Activated effector memory CD4-positive, alpha-beta T cell treated with anti-CD3 and anti-CD28 coated beads, Interleukin-2, amount 50 U/mL, for 16 hours (primary cell): ENCODE data around the gene RFX7.
"Not testable (repeated sequence)": the region's sequence is repeated elsewhere in the genome, so short reads cannot be mapped to it uniquely, and the experiment has no call there.

Experiments
- DNase-seq: peaks from one replicate; pipeline ENCODE4 v3.0.0-alpha.2; 2020

Gene RFX7

DNA sequence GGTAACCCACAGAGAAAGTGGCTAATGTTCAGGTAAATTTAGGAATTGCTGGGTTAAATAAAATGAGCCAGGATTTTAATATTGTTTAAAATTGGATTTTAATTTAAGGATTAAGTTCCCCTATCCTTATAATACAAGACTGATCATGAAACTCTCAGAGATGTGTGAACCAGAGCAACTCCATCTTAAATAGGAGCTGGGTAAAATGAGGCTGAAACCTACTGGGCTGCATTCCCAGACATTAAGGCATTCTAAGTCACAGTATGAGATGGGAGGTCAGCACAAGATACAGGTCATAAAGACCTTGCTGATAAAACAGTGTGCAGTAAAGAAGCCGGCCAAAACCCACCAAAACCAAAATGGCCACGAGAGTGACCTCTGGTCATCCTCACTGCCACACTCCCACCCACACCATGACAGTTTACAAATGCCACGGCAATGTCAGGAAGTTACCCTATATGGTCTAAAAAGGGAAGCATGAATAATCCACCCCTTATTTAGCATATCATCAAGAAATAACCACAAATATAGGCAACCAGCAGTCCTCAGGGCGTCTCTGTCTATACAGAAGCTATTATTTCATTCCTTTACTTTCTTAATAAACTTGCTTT is 40.3 kb downstream of the RFX7 start:
- DNase-seq, result not testable (repeated sequence)

DNA sequence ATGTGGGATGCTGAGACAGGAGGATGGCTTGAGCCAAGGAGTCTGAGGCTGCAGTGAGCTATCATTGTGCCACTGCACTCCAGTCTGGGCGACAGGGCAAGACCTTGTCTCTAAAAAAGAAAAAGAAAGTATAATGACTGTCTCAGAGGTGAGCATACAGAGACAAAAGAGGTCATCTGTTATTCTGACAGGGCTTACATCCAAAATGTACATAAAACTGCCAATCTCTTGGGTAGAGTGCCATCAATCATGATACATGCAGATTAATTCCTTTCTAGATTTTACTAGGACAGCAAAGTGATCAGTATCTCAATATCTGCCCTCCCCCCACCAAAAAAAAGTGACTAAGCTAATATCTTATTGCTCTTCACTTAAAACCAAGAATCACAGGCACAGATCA is 41.0 kb downstream of the RFX7 start:
- no peak for DNase-seq

DNA sequence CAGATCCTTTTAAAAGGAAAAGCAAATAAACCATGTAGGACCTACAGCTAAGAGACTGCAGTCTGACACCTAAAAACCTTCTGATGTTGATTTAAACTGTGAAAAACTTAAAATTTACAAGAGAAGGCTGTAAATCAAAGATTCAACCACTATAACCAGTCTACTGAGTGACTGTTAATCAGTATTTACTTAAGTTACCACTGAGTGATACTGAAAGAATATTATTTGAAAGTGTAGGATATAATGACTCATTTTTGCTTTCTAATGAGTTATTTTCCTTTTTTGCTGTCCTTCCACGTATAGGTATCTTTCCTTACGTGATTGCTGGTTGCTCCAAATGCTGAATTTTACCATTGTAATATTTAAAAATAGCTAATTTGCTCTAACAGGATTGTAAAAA is 44.6 kb downstream of the RFX7 start:
- no peak for DNase-seq

DNA sequence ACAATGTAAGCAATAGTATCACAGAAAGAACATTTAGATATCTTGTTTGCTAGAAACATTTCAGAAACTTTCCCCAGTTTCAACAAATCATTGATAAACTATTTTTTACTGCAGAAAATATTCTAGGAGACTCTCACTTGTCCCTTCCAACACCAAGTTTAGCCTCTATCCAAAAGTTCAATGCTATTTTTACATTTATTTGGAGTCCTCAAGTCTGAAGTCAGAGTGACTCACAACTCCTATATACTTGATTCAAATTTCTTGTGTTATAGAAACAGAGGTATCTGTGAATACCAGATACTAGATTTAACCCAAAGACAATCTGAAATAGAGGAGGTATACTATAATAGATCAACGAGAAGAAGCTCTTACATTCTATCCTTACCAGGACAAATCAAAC is 49.6 kb downstream of the RFX7 start:
- DNase-seq, result no peak

DNA sequence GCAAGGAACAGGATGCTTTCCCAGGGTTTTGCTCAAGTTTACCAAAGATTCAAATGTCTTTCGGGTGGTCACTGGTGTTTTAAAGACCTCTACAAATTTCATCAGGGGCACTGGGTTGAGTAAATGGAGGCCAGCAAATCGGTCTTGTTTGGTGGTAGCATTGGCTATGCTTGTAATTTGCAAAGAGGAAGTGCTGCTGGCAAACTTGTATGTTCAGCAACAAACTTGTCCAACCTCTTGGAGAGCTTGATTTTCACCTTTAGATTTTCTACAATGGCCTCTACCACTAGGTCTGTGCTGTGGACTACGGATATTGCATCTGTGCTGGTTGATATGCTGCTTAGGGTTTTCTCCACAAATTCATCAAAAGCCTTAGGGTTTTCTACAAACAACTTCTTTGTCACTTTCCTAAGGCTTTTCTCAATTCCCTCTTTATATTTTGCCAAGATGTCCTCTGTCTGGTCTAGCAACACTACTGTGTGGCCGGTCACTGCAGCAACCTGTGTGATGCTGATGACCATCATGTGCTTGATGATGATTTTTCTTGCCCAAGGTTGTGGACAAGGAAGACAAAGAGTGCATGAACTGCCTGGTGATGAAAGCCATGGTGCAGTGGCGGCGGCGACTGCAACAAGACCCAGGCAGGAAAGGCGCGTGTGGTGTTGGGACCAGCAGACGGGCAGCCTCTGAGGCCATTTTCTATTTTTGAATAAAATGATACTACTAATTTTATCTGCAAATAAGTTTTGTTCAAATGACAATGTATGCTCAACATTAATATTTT is 50.8 kb downstream of the RFX7 start:
- no peak for DNase-seq

DNA sequence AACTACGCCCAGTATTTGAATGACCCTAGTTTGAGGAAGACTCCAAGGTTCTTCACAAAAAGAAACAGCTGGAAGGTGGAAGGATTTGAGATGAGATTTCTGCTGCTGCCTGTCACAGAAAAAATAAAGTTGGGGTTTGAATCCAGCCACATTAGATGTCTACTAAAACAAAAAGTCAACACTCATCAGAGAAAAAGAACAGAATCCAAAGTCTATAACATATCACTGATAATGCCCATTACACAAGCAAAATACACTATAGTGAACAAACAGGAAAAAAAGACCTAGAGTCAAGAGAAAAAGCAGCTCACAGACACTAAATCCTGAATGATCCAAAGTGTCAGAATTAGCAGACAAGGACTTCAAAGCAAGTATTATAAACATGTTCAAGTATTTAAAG is 56.0 kb downstream of the RFX7 start:
- DNase-seq, result no peak

DNA sequence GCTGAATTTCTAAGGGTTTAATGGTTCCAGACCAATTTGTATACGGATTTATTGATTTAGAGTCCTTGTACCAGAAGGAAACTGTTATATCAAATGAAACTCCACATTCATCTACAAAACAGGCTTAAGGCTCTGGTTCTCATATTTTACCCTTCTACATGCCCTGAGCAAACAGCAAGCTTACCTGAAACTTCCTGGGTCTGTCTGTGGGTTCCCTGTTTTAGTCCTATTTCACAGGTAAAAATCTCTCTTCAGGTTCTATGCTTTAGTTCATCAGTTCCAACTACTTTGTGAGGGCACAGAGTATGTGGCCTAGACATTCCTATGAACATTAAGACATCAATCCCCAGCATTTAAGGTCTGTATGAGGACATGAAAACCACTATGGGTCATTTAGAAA is 57.7 kb downstream of the RFX7 start:
- DNase-seq, result no peak

DNA sequence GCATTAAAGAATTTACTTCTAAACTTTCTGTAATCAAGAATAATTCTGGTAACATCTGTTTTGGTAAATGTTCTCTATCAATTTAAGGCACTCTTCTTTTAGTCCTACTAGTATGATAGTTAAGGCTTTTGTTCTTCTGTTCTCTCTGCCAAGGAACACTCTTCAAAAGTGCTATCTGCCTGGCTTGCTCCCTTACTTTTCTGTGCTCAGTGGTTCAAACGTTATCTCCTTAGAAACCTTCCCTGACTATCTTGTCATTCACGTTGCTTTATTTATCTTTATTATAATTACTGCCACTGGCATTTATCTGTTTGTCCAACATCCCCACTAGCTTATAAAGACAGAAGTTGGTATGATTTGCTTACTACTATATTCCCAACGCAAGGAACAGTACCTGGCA is 59.2 kb downstream of the RFX7 start:
- DNase-seq, result no peak

DNA sequence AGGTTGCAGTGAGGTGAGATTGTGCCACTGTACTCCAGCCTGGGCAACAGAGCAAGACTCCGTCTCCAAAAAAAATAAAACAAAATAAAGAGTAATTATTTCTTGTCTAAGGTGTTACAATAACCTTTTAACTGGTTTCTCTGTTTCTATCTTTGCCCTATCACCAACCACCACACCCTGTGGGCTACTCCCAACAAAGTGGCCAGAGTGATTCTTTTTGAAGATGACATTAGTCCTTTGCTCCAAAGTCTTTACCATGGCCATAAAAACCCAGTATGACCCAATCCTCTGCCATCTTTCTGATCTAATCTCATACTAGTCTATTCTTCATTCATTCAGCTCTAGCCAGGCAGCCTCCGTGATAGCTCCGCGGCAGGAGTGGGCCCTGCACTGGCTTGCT is 62.8 kb downstream of the RFX7 start:
- DNase-seq, result no peak

DNA sequence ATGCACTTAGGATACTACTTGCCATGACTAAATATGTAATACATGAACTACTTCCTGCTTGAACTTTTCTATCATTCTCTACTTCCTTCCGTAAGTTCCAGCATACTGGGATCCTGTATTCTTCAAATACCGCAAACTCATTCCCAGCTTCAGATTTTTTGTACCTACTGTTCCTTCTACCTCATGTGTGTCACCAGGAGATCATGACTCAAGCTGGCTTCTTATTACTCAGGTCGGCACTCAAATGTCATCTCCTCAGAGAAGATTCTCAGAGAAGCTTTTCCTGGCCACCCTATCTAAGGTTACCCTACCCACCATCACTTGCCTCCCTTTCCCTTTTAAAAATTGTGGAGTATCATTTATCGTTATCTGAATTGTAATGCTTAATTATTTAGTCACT is 66.7 kb downstream of the RFX7 start:
- no peak for DNase-seq

DNA sequence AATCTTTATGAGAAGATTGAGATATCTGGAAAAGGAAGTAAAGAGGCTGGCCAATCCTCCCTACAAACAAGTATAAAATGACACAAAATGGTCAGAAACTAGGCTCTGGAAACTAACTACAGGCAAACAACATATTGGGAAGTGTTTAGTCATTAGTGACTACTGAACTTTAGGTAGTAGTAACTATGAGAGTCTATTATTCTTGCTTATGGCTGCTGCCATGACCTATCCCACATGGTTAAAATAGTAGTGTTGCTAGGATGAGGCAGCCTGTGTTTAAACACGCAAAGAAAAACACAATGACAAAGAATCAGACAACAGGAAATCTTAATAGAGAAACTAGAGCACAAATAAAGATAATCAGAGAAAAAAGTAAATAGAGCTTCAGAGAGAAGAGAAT is 67.9 kb downstream of the RFX7 start:
- no peak for DNase-seq

DNA sequence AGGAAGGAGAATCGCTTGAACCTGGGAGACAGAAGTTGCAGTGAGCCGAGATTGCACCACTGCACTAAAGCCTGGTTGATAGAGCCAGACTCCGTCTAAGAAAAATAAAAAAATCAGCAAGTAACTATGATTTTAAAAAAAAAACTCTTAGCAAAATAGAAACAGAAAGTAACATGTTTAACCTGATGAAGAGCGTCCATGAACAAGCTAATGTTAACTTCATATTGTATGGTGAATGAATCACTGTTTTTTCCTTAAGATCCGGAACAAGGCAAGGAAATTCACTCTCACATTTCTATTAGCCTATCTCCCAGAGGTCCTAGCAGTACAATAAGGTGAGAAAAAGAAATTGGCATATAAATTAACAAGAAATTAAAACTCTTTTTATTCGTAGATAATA is 69.0 kb downstream of the RFX7 start:
- DNase-seq, result no peak

DNA sequence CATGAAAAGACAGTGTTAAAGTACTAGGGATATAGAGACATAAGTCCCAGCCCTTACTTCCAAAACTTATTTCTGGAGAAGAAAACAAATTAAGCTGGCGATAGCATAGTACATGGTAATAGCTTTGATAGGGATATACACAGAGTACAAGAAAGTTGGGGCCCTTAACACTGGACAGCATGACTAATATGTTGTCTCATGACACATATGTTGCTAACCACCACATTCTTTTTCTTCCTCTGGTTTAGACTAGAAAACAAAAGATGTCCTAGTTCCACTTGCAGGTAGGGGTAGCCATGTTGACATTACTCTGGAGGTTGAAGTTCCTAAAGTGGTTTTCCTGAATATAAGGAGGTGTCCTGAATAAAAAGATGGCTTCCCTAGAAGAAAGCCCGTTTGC is 75.3 kb downstream of the RFX7 start:
- no peak for DNase-seq

DNA sequence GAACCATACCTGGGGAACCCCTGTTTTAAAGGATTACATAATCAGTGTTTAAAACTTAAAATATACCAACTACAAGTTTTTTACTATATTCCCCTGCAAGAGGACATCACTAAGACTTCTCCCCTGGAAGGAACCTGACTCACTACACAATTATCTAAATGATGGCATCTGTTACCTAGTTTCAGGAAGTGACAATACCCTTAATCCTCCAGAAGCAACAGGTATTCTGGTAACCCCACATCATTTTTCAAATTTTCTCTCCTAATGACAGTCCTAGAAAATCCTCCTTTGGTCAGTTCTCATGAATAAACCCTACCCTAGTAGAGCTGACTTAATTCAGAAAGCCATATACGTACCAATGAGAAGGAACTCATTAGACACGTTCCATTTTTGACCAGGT is 78.4 kb downstream of the RFX7 start:
- DNase-seq, result no peak

DNA sequence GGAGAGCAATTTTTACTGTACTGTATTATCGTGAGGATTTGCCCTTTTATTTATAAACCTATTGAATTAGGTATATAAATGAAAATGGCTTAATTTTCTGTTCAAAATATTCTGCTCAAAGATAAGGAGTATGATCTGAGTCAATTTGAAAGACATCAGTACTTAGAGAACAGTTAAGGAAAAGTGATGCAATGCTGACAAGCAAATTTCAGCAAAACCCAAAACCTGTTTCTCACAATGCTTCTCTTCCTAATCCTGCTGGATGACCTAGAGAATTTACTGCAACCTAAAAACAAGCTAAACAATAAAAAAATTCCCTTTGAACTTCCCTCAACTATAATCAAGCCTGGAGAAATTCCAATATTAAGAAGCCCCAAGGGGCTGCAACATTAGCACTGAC is 82.7 kb downstream of the RFX7 start:
- no peak for DNase-seq

DNA sequence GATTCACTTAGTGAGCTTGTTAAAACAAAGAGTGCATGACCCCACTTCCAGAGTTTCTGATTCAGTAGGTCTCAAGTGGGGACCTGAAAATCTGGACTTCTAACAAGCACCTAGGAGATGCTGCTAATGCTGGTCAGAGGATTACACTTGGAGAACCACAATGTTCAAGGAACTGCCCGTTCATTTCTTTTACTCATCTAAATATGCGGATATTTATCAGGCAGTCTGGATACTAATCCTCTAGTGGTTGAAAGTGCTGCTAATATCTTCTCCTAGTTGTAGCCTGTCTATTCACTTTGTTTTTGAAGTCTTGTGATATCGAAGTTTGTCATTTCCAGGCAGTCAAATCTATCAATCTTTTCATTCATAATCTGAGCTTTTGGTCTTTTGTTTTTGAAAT is 86.8 kb downstream of the RFX7 start:
- DNase-seq, result no peak

DNA sequence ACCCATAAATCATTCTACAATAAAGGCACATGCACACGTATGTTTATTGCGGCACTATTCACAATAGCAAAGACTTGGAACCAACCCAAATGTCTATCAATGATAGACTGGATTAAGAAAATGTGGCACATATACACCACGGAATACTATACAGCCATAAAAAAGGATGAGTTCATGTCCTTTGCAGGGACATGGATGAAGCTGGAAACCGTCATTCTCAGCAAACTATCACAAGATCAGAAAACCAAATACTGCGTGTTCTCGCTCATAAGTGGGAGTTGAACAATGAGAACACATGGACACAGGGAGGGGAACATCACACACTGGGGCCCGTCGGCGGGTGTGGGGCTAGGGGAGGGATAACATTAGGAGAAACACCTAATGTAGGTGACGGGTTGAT is 88.4 kb downstream of the RFX7 start:
- DNase-seq, result not testable (repeated sequence)

DNA sequence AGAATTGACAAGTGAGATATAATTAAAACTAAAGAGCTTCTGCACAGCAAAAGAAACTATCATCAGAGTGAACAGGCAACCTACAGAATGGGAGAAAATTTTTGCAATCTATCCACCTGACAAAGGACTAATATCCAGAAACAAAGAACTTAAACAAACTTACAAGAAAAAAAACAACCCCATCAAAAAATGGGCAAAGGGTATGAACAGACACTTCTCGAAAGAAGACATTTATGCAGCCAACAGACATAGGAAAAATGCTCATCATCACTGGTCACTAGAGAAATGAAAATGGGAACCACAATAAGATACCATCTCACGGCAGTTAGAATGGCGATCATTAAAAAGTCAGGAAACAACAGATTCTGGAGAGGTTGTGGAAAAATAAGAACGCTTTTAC is 88.9 kb downstream of the RFX7 start:
- not testable (repeated sequence) for DNase-seq

DNA sequence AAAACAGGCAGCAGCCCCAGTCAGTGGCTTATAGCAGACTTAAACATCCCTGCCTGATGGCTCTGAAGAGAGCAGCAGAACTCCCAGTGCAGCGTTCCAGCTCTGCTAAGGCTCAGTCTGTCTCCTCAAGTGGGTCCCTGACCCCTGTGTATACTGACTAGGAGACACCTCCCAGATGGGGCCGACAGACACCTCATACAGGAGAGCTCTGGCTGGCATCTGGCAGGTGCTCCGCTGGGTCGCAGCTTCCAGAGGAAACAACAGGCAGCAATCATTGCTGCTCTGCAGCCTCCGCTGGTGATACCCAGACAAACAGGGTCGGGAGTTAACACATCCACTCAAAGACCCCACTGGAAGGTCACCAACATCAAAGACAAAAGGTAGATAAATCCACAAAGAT is 93.5 kb downstream of the RFX7 start:
- peak; percentile 55 for DNase-seq

DNA sequence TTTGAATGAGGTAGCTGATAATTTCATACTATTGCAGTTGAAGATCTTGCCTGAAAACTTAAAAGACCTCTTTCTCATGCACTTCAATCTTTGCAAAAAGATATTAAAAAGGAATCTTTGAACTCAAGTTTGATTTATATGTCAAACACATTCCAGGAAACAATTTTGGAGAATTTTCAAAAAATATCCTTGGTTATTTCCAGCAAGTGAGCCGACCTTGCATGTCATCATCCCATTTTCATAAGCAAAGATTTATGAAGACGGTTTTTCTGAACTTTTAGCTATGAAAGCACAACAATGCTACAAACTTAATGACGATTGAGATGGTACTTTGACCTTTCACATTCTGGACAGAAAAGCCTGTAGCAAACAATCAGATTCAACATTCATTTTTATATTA is 95.6 kb downstream of the RFX7 start:
- DNase-seq, result no peak

DNA sequence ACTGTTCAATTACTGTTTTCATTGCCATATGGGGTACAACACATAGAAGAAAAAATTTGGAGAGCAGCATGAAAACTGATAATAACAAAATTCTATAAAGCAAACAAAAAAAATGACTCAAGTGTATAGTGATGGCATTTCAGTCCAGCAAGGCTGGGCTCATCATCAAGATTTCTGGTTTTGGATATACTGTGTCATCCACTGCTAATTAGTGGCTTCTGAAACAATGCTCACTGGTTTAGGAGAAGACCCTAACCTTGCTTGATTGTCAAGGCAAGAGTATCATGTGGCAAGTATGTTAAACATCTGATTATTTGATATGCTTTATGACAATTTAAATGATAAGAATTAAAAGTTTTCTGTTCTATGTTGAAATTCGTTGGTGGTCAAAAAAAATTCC is 96.9 kb downstream of the RFX7 start:
- DNase-seq, result no peak

DNA sequence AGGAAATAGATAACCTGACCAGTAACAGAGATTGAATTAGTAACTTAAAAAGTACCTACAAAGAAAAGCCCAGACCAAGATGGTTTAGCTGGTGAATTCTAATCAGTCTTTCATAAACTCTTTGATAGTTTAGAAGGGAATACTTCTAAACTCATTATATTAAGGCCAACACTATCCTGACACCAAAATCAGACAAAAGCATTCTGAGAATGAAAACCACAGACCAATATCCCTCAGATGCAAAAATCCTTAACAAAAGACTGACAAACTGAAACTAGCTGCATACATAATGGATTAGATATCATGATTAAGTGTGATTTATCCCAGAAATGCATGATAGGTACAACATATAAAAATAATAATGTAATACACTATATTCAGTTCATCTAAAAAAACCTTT is 115.6 kb downstream of the RFX7 start:
- DNase-seq, result no peak

DNA sequence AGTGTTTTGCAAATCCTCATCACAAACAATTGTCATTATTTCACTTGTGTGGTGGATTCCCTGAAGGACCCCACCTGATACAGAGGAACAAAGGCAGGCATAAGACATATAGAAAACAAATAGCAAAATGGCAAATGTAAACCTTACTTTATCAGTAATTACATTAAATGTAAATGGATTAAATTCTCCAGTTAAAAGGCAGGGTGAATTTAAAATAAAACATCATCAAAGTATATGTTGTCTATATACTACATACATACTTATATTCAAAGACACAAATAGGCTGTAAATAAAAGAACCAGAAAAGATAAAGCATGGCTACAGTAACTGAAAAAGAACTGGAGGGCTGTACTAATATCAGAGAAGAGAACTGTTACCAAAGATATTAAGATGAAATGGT is 117.3 kb downstream of the RFX7 start:
- DNase-seq, result no peak

DNA sequence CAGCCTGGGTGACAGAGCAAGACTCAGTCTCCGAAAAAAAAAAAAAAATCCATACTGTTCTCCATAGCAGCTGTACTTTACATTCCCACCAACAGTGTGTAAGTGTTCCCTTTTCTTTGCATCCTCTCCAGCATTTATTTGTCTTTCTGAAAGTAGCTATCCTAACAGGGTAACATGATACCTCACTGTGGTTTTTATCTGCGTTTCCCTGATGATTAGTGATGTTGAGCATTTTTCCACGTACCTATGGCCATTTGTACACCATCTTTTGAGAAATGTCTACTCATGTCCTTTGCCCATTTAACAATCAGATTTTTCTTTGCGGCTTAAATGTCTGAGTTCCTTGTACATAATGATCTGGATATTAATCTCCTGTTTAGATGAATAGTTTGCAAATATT is 119.3 kb downstream of the RFX7 start:
- DNase-seq, result no peak

DNA sequence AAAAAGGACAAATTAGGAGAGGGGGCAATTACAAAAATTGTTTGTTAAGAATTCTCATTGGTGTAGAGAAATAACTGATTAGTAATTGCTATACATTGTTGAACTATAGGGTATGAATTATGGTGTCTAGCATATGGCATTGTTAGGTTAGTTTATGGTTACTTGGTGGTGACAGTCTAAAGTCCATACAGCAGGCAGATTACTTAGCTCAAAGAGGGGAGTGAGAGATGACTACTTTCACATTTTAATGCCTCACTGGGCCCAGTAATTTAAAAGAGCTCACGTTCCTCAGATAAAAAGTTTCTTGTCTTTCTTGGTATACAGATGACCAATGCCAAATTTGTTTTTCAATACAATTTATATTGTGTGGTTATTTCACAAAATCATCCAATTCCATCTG is 137.8 kb downstream of the RFX7 start:
- DNase-seq, result no peak
